Bronchial epithelial cell (primary cell): ENCODE data around the gene PTPRN2. TPM values are rescaled to one million over a fixed set of nuclear protein-coding genes. Genes with fewer than 3 reads are reported as not detected.

Source experiments
- DNase-seq: peaks from one replicate; pipeline ENCODE4 v3.0.0-alpha.2; 2010; ENCODE audit warnings: low read depth
- FAIRE-seq: peaks from 2 replicates; lab custom pipeline; 2011; peaks lifted over from hg19 to GRCh38; lab: Jason Lieb, UNC
- H3K27me3 ChIP-seq: 2 replicates; pipeline ENCODE4 v1.5.1; 2011; ENCODE audit warnings: low read length; ENCODE audit not compliant: control insufficient read depth, insufficient read depth
- H3K36me3 ChIP-seq: 2 replicates; pipeline ENCODE4 v1.5.1; 2011; ENCODE audit warnings: low read length; ENCODE audit not compliant: control insufficient read depth, insufficient read depth
- H3K4me3 ChIP-seq: 2 replicates; pipeline ENCODE4 v1.5.1; 2011; ENCODE audit warnings: mild to moderate bottlenecking, low read depth, low read length, control low read depth
- CTCF ChIP-seq: IDR thresholded peaks from 2 replicates; pipeline ENCODE4 v1.5.1; 2011; ENCODE audit warnings: mild to moderate bottlenecking, moderate library complexity, low read length, control low read depth, inconsistent platforms; ENCODE audit not compliant: insufficient read depth, severe bottlenecking
- total RNA-seq: library from RNA; depleted of rRNA; stranded (reverse); fragments of >200 nt; gene quantifications from 2 replicates; pipeline ENCODE4 v1.2.1, GENCODE V29; 2014

PTPRN2 gene
- total RNA-seq, 1 donor from 2014 or later: 1.1 TPM

GRCh38 chr7:158053183-158053915, 534.3 kb downstream of the PTPRN2 start:
- Histone ChIP-seq H3K36me3 (no peaks in the 10 kb centered on the region), H3K27me3 (no peaks in the 10 kb centered on the region), H3K4me3 (no peak overlapping the region)
- no peak for TF ChIP-seq CTCF
- FAIRE-seq (peak; percentile 72), DNase-seq (no peak)

GRCh38 chr7:158052381-158053060, 535.1 kb downstream of the PTPRN2 start:
- FAIRE-seq (no peak), DNase-seq (no peak)
- Histone ChIP-seq H3K4me3 (no peak overlapping the region), H3K36me3 (no peaks in the 10 kb centered on the region), H3K27me3 (no peaks in the 10 kb centered on the region)
- no peak for TF ChIP-seq CTCF

- Histone ChIP-seq H3K27me3 (no peaks in the 10 kb centered on the region), H3K36me3 (no peaks in the 10 kb centered on the region), H3K4me3 (no peak overlapping the region)
- FAIRE-seq (no peak), DNase-seq (no peak)
- no peak for TF ChIP-seq CTCF
Measured at GRCh38 chr7:158051776-158052175, 535.8 kb downstream of the PTPRN2 start.

- FAIRE-seq (no peak), DNase-seq (no peak)
- TF ChIP-seq CTCF: no peak
- H3K27me3 ChIP-seq: no peaks in the 10 kb centered on the region
- H3K36me3 ChIP-seq: no peaks in the 10 kb centered on the region
- H3K4me3 ChIP-seq: no peak overlapping the region
Measured at GRCh38 chr7:158050978-158051651, 536.5 kb downstream of the PTPRN2 start.

- H3K27me3 ChIP-seq: no peaks in the 10 kb centered on the region
- no peaks in the 10 kb centered on the region for H3K36me3 ChIP-seq
- TF ChIP-seq CTCF: no peak
- DNase-seq: no peak
- no peak overlapping the region for H3K4me3 ChIP-seq
- FAIRE-seq: no peak
Measured at GRCh38 chr7:158050441-158050977, 537.1 kb downstream of the PTPRN2 start.
